HepG2 (cell line): ENCODE data around the gene PNKD. TPM values are rescaled to one million over a fixed set of nuclear protein-coding genes. Genes with fewer than 3 reads are reported as not detected.

Experiments
- ATAC-seq: fragments of 200-7000 bp; cut with Tn5 transposase; 3 replicates; pipeline ENCODE4 v1.9.1; 2020; ENCODE audit warnings: mild to moderate bottlenecking, moderate library complexity
- BruUV-seq: library from RNA; stranded (reverse); fragments of 400-500 nt; replicated peaks from 2 replicates; lab custom pipeline; 2021; lab: Mats Ljungman, UMichigan
- CTCF ChIA-PET: fragments of 300-600 bp; formaldehyde crosslinking; extraction: SDS; loops from one replicate; lab custom pipeline; 2021; ENCODE audit warnings: low total read pairs, inconsistent platforms, low intra/inter-chr PET ratio; lab: Yijun Ruan, JAX
- POLR2A ChIA-PET: fragments of 350-600 bp; sonication (Branson Sonifier 250); formaldehyde crosslinking; loops from one replicate; lab custom pipeline; 2020; ENCODE audit warnings: antibody characterized with exemption, inconsistent platforms; lab: Yijun Ruan, JAX
- DNase-seq: peaks from one replicate; pipeline ENCODE4 v3.0.0-alpha.2; 2015; ENCODE audit warnings: low spot score
- FAIRE-seq: peaks from 3 replicates; lab custom pipeline; 2011; peaks lifted over from hg19 to GRCh38; lab: Jason Lieb, UNC
- H2AFZ ChIP-seq: one replicate; pipeline ENCODE4 v1.6.1; 2011; ENCODE audit warnings: low read length, inconsistent platforms
- H3K27ac ChIP-seq: fragments of 300-600 bp; 3 replicates; pipeline ENCODE4 v1.8.0; 2011; ENCODE audit warnings: mixed run types, mild to moderate bottlenecking, mixed read lengths, low read length, inconsistent platforms; ENCODE audit not compliant: insufficient read depth; ENCODE audit errors: extremely low read length
- H3K27me3 ChIP-seq, 2 experiments: fragments of 200-600 bp in 1 of 2; 2 replicates in 1 of 2; 3 replicates in 1 of 2; pipeline versions ENCODE4 v1.6.0 to v1.8.0; 2011; ENCODE audit warnings: low read length in 2 of 2, mild to moderate bottlenecking in 2 of 2, moderate library complexity in 2 of 2, inconsistent platforms in 1 of 2; ENCODE audit not compliant: insufficient read depth in 2 of 2, control insufficient read depth in 1 of 2
- H3K36me3 ChIP-seq, 2 experiments: fragments of 200-600 bp in 1 of 2; replicated peaks in 1 of 2; 2 replicates in 1 of 2; 3 replicates in 1 of 2; pipeline versions ENCODE4 v1.5.1 to v1.8.0; 2011; ENCODE audit warnings: low read length in 2 of 2, inconsistent platforms in 1 of 2; ENCODE audit not compliant: insufficient read depth in 2 of 2, control insufficient read depth in 1 of 2
- H3K4me1 ChIP-seq: 2 replicates; pipeline ENCODE4 v1.5.1; 2012; ENCODE audit warnings: low read length, inconsistent platforms; ENCODE audit not compliant: insufficient read depth
- H3K4me2 ChIP-seq: 2 replicates; pipeline ENCODE4 v1.6.0; 2011; ENCODE audit warnings: low read depth, low read length, inconsistent platforms
- H3K4me3 ChIP-seq, 3 experiments: fragments of 200-600 bp in 1 of 3; sonication (generic), shearing (Covaris generic) in 1 of 3; replicated peaks in 1 of 3; 2 replicates each; pipeline ENCODE4 v1.5.1; 2011 to 2016; ENCODE audit warnings: low read length in 3 of 3, inconsistent platforms in 2 of 3, low read depth in 2 of 3, mild to moderate bottlenecking in 2 of 3, control low read depth in 1 of 3, mixed read lengths in 1 of 3; ENCODE audit not compliant: insufficient read depth in 1 of 3
- H3K79me2 ChIP-seq: one replicate; pipeline ENCODE4 v1.6.1; 2011; ENCODE audit warnings: low read length, inconsistent platforms; ENCODE audit not compliant: insufficient read depth
- H3K9ac ChIP-seq: 2 replicates; pipeline ENCODE4 v1.6.0; 2011; ENCODE audit warnings: mild to moderate bottlenecking, low read depth, low read length, inconsistent platforms; ENCODE audit not compliant: insufficient read depth
- H3K9me3 ChIP-seq: 2 replicates; pipeline ENCODE4 v1.5.1; 2012; ENCODE audit warnings: mild to moderate bottlenecking, low read length
- H4K20me1 ChIP-seq: 2 replicates; pipeline ENCODE4 v1.6.0; 2011; ENCODE audit warnings: inconsistent platforms, mild to moderate bottlenecking, low read length, moderate library complexity; ENCODE audit not compliant: insufficient read depth
- CSRNP1 ChIP-seq: sonication (generic); formaldehyde crosslinking; IDR thresholded peaks from 2 replicates; pipeline ENCODE4 v1.8.1; 2023; ENCODE audit warnings: mild to moderate bottlenecking, missing genetic modification reagents
- E2F5 ChIP-seq: sonication (generic); formaldehyde crosslinking; conservative IDR thresholded peaks from 2 replicates; pipeline ENCODE4 v1.4.0; 2020; ENCODE audit warnings: missing genetic modification reagents
- FOXP4 ChIP-seq: sonication (generic); formaldehyde crosslinking; IDR thresholded peaks from 2 replicates; pipeline ENCODE4 v1.4.0; 2020; ENCODE audit warnings: missing genetic modification reagents
- GATAD1 ChIP-seq: IDR thresholded peaks from 2 replicates; pipeline ENCODE4 v1.6.1; 2016; ENCODE audit warnings: missing genetic modification reagents, missing compliant biosample characterization
- GMEB1 ChIP-seq: sonication (generic); formaldehyde crosslinking; IDR thresholded peaks from 2 replicates; pipeline ENCODE4 v1.5.1; 2020; ENCODE audit warnings: missing genetic modification reagents, mild to moderate bottlenecking, borderline replicate concordance
- KDM3A ChIP-seq: IDR thresholded peaks from 2 replicates; pipeline ENCODE4 v1.6.1; 2018; ENCODE audit warnings: low read depth, missing compliant biosample characterization
- SNAPC2 ChIP-seq: sonication (generic); formaldehyde crosslinking; IDR thresholded peaks from 2 replicates; pipeline ENCODE4 v1.8.1; 2022; ENCODE audit warnings: mild to moderate bottlenecking, missing genetic modification reagents
- SNAPC5 ChIP-seq: sonication (generic); formaldehyde crosslinking; IDR thresholded peaks from 2 replicates; pipeline ENCODE4 v1.8.1; 2023; ENCODE audit warnings: mild to moderate bottlenecking, missing genetic modification reagents, borderline replicate concordance
- ZBTB2 ChIP-seq: sonication (generic); formaldehyde crosslinking; IDR thresholded peaks from 2 replicates; pipeline ENCODE4 v1.8.0; 2022; ENCODE audit warnings: low read depth, missing genetic modification reagents
- ZBTB20 ChIP-seq: sonication (generic); formaldehyde crosslinking; IDR thresholded peaks from 2 replicates; pipeline ENCODE4 v1.8.1; 2023; ENCODE audit warnings: missing genetic modification reagents, low read depth, mild to moderate bottlenecking, borderline replicate concordance
- ZSCAN21 ChIP-seq: sonication (generic); formaldehyde crosslinking; IDR thresholded peaks from 2 replicates; pipeline ENCODE4 v1.8.0; 2022; ENCODE audit warnings: mild to moderate bottlenecking, missing genetic modification reagents, moderate library complexity, borderline replicate concordance
- WGBS: methylation state at CpG from one replicate; pipeline ENCODE4 v1.1.6; 2017; ENCODE audit warnings: low lambda C conversion rate; 5-methylcytosine and 5-hydroxymethylcytosine counted together
- in situ Hi-C: cut with HindIII; loops from 2 replicates; pipeline ENCODE4 v1.10.0; 2017; ENCODE audit warnings: low pct_unique_long_range_greater_than_20kb; ENCODE audit not compliant: extremely low pct_ligation_motif_present
- intact Hi-C: fragments of 100-400 bp; cut with micrococcal nuclease; formaldehyde crosslinking; loops from one replicate; pipeline ENCODE4 v1.10.0; 2022; ENCODE audit not compliant: unreplicated experiment
- polyA plus RNA-seq, 8 experiments: library from polyadenylated mRNA; depleted of rRNA in 3 of 8; stranded (reverse) in 7 of 8; unstranded in 1 of 8; fragments of >200 nt; fragmentation: Illumina TruSeq in 4 of 8; extraction: Trizol in 4 of 8; gene quantifications; 2 replicates each; pipeline versions ENCODE4 v1.2.1 to v1.2.3, GENCODE V29; 2011 to 2016; ENCODE audit warnings: low read depth in 4 of 8, missing spikeins in 1 of 8, mixed read lengths in 1 of 8; ENCODE audit not compliant: insufficient read depth in 1 of 8
- total RNA-seq, 5 experiments: library from RNA; depleted of rRNA; stranded (reverse); fragments of >200 nt; fragmentation: Illumina TruSeq; extraction: Trizol; gene quantifications; 2 replicates each; pipeline ENCODE4 v1.2.3, GENCODE V29; 2016; ENCODE audit warnings: low read depth in 1 of 5

The PNKD gene
- total and polyA plus RNA-seq, 2 of the 13 experiments (the other 11 are each of a cell fraction or from before 2014, with no cell fraction given): 55.9 to 80.4 TPM

GRCh38 chr2:218387369-218388194, 117.3 kb downstream of the PNKD start:
- no peaks in the 10 kb centered on the region for H3K79me2 ChIP-seq
- H4K20me1 ChIP-seq: no peaks in the 10 kb centered on the region
- H3K4me2 ChIP-seq: peak overlapping the region; percentile 87
- peaks cover 77% of the 10 kb centered on the region for H3K4me1 ChIP-seq
- H3K27ac ChIP-seq: no peak overlapping the region
- in situ Hi-C loops (no loop called here), intact Hi-C loops (loop anchor here (2.0 kb wide), 1 partner anchor 87 kb away; no protein-coding TSS in a partner anchor)
- peak overlapping the region; percentile 9 to 57 (median 11); a peak in 3 of 6 replicates for H3K4me3 ChIP-seq
- no peak for ATAC-seq
- peak overlapping the region; percentile 58 for H3K9ac ChIP-seq
- peak; percentile 86 for DNase-seq
- 58% methylated on average over 28 of the region's 38 CpGs for WGBS
- FAIRE-seq: peak; percentile 83
- no peak overlapping the region for H2AFZ ChIP-seq
- CTCF ChIA-PET: no interaction called here
- no peaks in the 10 kb centered on the region for H3K9me3 ChIP-seq
- BruUV-seq: no TSS peak
- peaks cover 6 to 20% of the 10 kb centered on the region in 2 experiments; a peak in 4 of 5 replicates for H3K27me3 ChIP-seq
- POLR2A ChIA-PET: interaction anchor here (0.6 to 2.6 kb wide), 15 partner anchors 9 to 117 kb away, joined by 3 to 14 read pairs (median 5); partner anchors contain the start of genes AAMP, CATIP, CTDSP1 and PNKD
- H3K36me3 ChIP-seq: no peaks in the 10 kb centered on the region
- TF ChIP-seq ZSCAN21 (CRISPR knock-in tag) (no peak), SNAPC5 (CRISPR knock-in tag) (no peak), GMEB1 (CRISPR knock-in tag) (no peak), CSRNP1 (CRISPR knock-in tag) (no peak), KDM3A (CRISPR knock-in tag) (no peak), ZBTB20 (CRISPR knock-in tag) (peak; percentile 30; the same call in 1 of the 2 replicates), SNAPC2 (CRISPR knock-in tag) (no peak), ZBTB2 (CRISPR knock-in tag) (no peak), GATAD1 (CRISPR knock-in tag) (peak; percentile 34; the same call in 1 of the 2 replicates), FOXP4 (0 out of 2 replicates have a peak, but pooled peaks have one; percentile 19), E2F5 (CRISPR knock-in tag) (no peak)
